ENCODE data around the gene ADCYAP1R1. TPM values are rescaled to one million over a fixed set of nuclear protein-coding genes. Genes with fewer than 3 reads are reported as not detected.

The ADCYAP1R1 gene
- 1 to 10 TPM in 1 of 3 donors, under 1 TPM in 2; 0.68 to 1.4 (median 0.75) TPM for polyA plus RNA-seq (ENCODE audit: insufficient read length in 3 of 3)
- long read RNA-seq, donor 1, result 0 reads
- long read RNA-seq, donor 2, result 0 reads
- long read RNA-seq, donor 3, result 0 reads
- long read RNA-seq, donor 4, result 0 reads
- long read RNA-seq, donor 5, result 0 reads
- long read RNA-seq, donor 6, result 0 reads
- long read RNA-seq, donor 7, result 0 reads
- long read RNA-seq, donor 8, result 0 reads
- long read RNA-seq, donor 9, result 0 reads
- long read RNA-seq, donor 10, result 0 reads
- long read RNA-seq, donor 11, result 0 reads
- long read RNA-seq, donor 12, result 0 reads
- long read RNA-seq, donor 13, result 0 reads
- long read RNA-seq, donor 14, result 0 reads
- long read RNA-seq, donor 15, partial matches to known transcripts, result 0 of 1 reads
- long read RNA-seq, donor 15, other reads (novel, unspliced or antisense), result 0 of 1 reads
- long read RNA-seq, donor 16, result 0 reads

GRCh38 chr7:31051598-31052486 lies at the start of gene ADCYAP1R1:
Gene ADCYAP1R1 (plus strand): TSS chr7:31052308. CDS start chr7:31063265, 10,957 bp downstream.
- DNase-seq, result peak; percentile 54

GRCh38 chr7:31003097-31003496 lies 49.0 kb upstream of the ADCYAP1R1 start:
- no peak for DNase-seq

- no peak for DNase-seq
Observed at GRCh38 chr7:31003721-31004120, 48.4 kb upstream of the ADCYAP1R1 start.

- no peak for DNase-seq
Observed at GRCh38 chr7:31004393-31004792, 47.7 kb upstream of the ADCYAP1R1 start.

GRCh38 chr7:31006857-31007256 lies 45.3 kb upstream of the ADCYAP1R1 start:
- no peak for DNase-seq

GRCh38 chr7:31007634-31008033 lies 44.5 kb upstream of the ADCYAP1R1 start:
- DNase-seq, result no peak

- DNase-seq, result no peak
Observed at GRCh38 chr7:31014826-31015225, 37.3 kb upstream of the ADCYAP1R1 start.

GRCh38 chr7:31017032-31017675 lies 35.0 kb upstream of the ADCYAP1R1 start:
- DNase-seq, result no peak

GRCh38 chr7:31017721-31018120 lies 34.4 kb upstream of the ADCYAP1R1 start:
- no peak for DNase-seq

- DNase-seq, result no peak
Observed at GRCh38 chr7:31019509-31019908, 32.6 kb upstream of the ADCYAP1R1 start.

- no peak for DNase-seq
Observed at GRCh38 chr7:31020161-31020560, 31.9 kb upstream of the ADCYAP1R1 start.

GRCh38 chr7:31020652-31021051 lies 31.5 kb upstream of the ADCYAP1R1 start:
- DNase-seq, result no peak

GRCh38 chr7:31022117-31022516 lies 30.0 kb upstream of the ADCYAP1R1 start:
- no peak for DNase-seq

- no peak for DNase-seq
Observed at GRCh38 chr7:31022726-31023125, 29.4 kb upstream of the ADCYAP1R1 start.

- no peak for DNase-seq
Observed at GRCh38 chr7:31023877-31024276, 28.2 kb upstream of the ADCYAP1R1 start.

GRCh38 chr7:31027161-31027965 lies 24.7 kb upstream of the ADCYAP1R1 start:
- peak; percentile 90 for DNase-seq

GRCh38 chr7:31028006-31028405 lies 24.1 kb upstream of the ADCYAP1R1 start:
- DNase-seq, result no peak

GRCh38 chr7:31028417-31028992 lies 23.6 kb upstream of the ADCYAP1R1 start:
- no peak for DNase-seq

GRCh38 chr7:31029251-31030042 lies 22.7 kb upstream of the ADCYAP1R1 start:
- no peak for DNase-seq

GRCh38 chr7:31033674-31034300 lies 18.3 kb upstream of the ADCYAP1R1 start:
- DNase-seq, result no peak
